Natural killer cell treated with Interleukin-12 subunit alpha and Interleukin-12 subunit beta and Interleukin-15 and Interleukin-18, amount 100 ng/mL, for 72 hours (primary cell): ENCODE results near the gene SLC30A10. TPM values are rescaled to one million over a fixed set of nuclear protein-coding genes. Genes with fewer than 3 reads are reported as not detected.
"Not testable (repeated sequence)": the region's sequence is repeated elsewhere in the genome, so short reads cannot be mapped to it uniquely, and the experiment has no call there.

ENCODE experiments used
- ATAC-seq, 2 donors: fragments of 150-1000 bp; cut with Tn5 transposase in 1 of 2; sonication (Bioruptor Pico), chemical (Tn5 transposase) in 1 of 2; 2 replicates each; pipeline ENCODE4 v1.10.0; 2021
- DNase-seq: peaks from one replicate; pipeline ENCODE4 v3.0.0; 2022; ENCODE audit warnings: low spot score
- H3K27ac Mint-ChIP-seq, 2 donors: 1 replicate in 1 of 2; 2 replicates in 1 of 2; pipeline ENCODE4 v1.8.0; 2022; ENCODE audit warnings: mixed read lengths in 2 of 2, mild to moderate bottlenecking in 1 of 2, moderate library complexity in 1 of 2
- H3K27me3 Mint-ChIP-seq, 2 donors: 1 replicate in 1 of 2; 2 replicates in 1 of 2; pipeline ENCODE4 v1.8.0; 2022; ENCODE audit warnings: mixed read lengths in 2 of 2
- H3K36me3 Mint-ChIP-seq: one replicate; pipeline ENCODE4 v1.8.0; 2022; ENCODE audit warnings: mixed read lengths
- H3K4me1 Mint-ChIP-seq, 2 donors: 1 replicate in 1 of 2; 2 replicates in 1 of 2; pipeline ENCODE4 v1.8.0; 2022; ENCODE audit warnings: low read depth in 2 of 2, mixed read lengths in 2 of 2, mild to moderate bottlenecking in 1 of 2
- H3K4me3 Mint-ChIP-seq: one replicate; pipeline ENCODE4 v1.8.0; 2022; ENCODE audit warnings: mixed read lengths
- H3K9me3 Mint-ChIP-seq: 2 replicates; pipeline ENCODE4 v1.8.0; 2022; ENCODE audit warnings: mixed read lengths
- total RNA-seq, 2 donors: library from RNA; stranded (reverse); gene quantifications; one replicate each; pipeline ENCODE4 v1.2.3, GENCODE V29; 2022

SLC30A10 gene
- total RNA-seq, 2 donors from 2014 or later, result not detected

GRCh38 chr1:219916257-219916656 is 12.1 kb downstream of the SLC30A10 start:
- Mint-ChIP-seq H3K36me3 (no peaks in the 10 kb centered on the region), H3K27me3 (no peaks in the 10 kb centered on the region), H3K4me1 (no peaks in the 10 kb centered on the region), H3K4me3 (no peak overlapping the region), H3K27ac (no peak overlapping the region), H3K9me3 (no peaks in the 10 kb centered on the region)
- ATAC-seq (no peak), DNase-seq (no peak)

DNA sequence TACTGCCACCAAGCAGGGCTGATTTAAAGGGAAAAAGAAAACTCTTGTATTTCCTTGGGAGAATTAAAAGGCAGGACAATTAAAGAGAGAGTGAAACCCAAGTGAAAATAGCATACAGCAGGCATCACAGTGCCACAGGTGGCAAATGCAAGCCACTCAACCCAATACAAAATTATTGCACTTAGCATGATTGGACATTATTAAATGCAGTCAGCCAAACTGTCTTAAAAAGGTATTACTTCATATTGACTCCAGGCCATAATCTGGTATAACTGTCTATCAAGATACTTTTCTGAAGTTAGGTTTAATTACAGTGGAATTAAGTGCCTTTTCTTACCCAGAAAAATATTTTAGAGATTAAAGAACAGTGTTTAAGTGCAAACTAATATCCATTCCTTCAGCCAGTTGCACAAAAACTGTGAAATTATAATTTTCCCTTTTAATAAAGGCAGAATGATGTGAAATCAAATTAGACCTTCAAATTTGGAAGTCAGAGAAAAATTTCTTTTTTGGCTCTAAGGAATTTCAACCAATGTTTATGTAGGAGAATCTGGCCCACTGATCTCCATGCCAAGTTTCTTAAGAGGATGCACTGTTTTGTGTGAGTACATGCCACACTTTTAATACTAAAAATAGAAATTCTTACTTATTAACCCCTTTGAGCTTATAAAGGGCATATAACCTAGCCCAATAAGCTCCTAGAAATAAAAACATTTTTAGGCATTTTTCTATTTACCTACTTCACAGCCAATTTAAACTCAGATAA is 15.2 kb downstream of the SLC30A10 start:
- no peaks in the 10 kb centered on the region for H3K36me3 Mint-ChIP-seq
- no peak overlapping the region for H3K27ac Mint-ChIP-seq
- no peaks in the 10 kb centered on the region for H3K27me3 Mint-ChIP-seq
- H3K9me3 Mint-ChIP-seq, result no peaks in the 10 kb centered on the region
- ATAC-seq (no peak), DNase-seq (no peak)
- no peak overlapping the region for H3K4me3 Mint-ChIP-seq
- H3K4me1 Mint-ChIP-seq, result no peaks in the 10 kb centered on the region

DNA sequence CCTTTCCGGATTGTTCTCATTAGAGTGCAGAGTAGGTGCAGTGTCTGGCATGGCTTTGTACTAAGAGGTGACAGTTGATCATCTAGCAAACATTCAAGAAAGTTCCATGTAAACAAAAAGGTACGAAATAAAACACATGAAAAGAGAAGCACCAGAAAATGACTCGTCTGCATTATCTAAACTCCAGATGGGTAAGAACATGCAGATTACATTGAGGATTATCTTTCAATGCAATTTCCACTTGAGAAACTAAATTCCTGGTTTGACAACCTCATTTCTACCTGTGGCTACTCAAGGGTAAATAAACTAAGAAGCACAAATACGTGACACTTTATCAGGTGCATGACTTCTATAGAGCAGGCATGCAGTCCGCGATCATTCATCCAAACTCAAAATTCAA is 17.6 kb downstream of the SLC30A10 start:
- no peaks in the 10 kb centered on the region for H3K36me3 Mint-ChIP-seq
- no peak for DNase-seq
- H3K9me3 Mint-ChIP-seq, result no peaks in the 10 kb centered on the region
- no peak overlapping the region for H3K4me3 Mint-ChIP-seq
- ATAC-seq, result no peak
- peaks cover 0 to 3% of the 10 kb centered on the region in 2 donors for H3K27me3 Mint-ChIP-seq
- H3K4me1 Mint-ChIP-seq, result peaks cover 8 to 11% of the 10 kb centered on the region in 2 donors
- H3K27ac Mint-ChIP-seq, result no peak overlapping the region

GRCh38 chr1:219909476-219909875 is 18.9 kb downstream of the SLC30A10 start:
- peaks cover 8 to 11% of the 10 kb centered on the region in 2 donors for H3K4me1 Mint-ChIP-seq
- DNase-seq (no peak), ATAC-seq (no peak)
- no peaks in the 10 kb centered on the region for H3K36me3 Mint-ChIP-seq
- no peak overlapping the region for H3K27ac Mint-ChIP-seq
- no peaks in the 10 kb centered on the region for H3K9me3 Mint-ChIP-seq
- no peak overlapping the region for H3K4me3 Mint-ChIP-seq
- peaks cover 0 to 3% of the 10 kb centered on the region in 2 donors for H3K27me3 Mint-ChIP-seq

DNA sequence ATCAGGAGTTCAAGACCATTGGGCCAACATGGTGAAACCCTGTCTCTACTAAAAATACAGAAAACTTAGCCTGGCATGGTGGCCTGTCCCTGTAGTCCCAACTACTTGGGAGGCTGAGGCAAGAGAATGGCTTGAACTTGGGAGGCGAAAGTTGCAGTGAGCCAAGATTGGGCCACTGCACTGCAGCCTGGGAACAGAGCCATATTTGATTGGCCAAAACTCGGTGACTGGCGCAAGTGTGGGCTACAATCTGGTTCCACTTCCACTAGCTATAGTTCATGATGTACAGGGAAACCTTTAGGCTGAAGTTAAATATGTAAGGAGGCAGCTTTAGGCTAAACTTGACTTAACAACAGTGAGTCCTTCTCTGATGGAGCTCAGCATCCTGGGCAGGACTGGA is 20.2 kb downstream of the SLC30A10 start:
- no peak for DNase-seq
- Mint-ChIP-seq H3K4me3 (no peak overlapping the region), H3K27ac (no peak overlapping the region), H3K36me3 (no peaks in the 10 kb centered on the region), H3K9me3 (no peaks in the 10 kb centered on the region), H3K27me3 (peaks cover 0 to 4% of the 10 kb centered on the region in 2 donors), H3K4me1 (peaks cover 8 to 11% of the 10 kb centered on the region in 2 donors)
- ATAC-seq, result no peak

DNA sequence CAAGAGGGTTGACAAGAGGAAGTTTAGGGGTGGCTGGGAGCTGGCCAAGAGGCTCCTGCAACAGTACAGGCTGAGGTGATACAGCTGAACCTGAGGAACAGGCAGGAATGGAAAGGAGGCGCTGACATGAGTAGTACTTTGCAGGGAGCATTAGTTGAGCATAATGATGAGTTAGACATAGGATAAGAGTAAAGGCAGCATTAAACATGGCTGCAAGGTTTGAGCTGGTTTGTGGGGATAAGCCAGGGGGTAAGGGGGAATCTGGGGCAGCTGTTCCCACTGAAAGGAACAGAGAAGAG is 20.6 kb downstream of the SLC30A10 start:
- Mint-ChIP-seq H3K4me1 (peaks cover 8 to 11% of the 10 kb centered on the region in 2 donors), H3K9me3 (no peaks in the 10 kb centered on the region), H3K27ac (no peak overlapping the region), H3K4me3 (no peak overlapping the region), H3K36me3 (no peaks in the 10 kb centered on the region), H3K27me3 (peaks cover 0 to 5% of the 10 kb centered on the region in 2 donors)
- ATAC-seq, result no peak
- no peak for DNase-seq

- Mint-ChIP-seq H3K27me3 (peaks cover 0 to 5% of the 10 kb centered on the region in 2 donors), H3K36me3 (no peaks in the 10 kb centered on the region), H3K4me3 (peak overlapping the region; percentile 13), H3K9me3 (no peaks in the 10 kb centered on the region), H3K4me1 (peaks cover 8 to 11% of the 10 kb centered on the region in 2 donors), H3K27ac (no peak overlapping the region)
- DNase-seq, result no peak
- no peak for ATAC-seq
Observed at GRCh38 chr1:219906924-219907771, 21.2 kb downstream of the SLC30A10 start.

- H3K27ac Mint-ChIP-seq, H3K9me3 Mint-ChIP-seq, DNase-seq, H3K36me3 Mint-ChIP-seq, ATAC-seq, H3K27me3 Mint-ChIP-seq, H3K4me3 Mint-ChIP-seq: not testable (repeated sequence)
- H3K4me1 Mint-ChIP-seq, result peaks cover 8 to 11% of the 10 kb centered on the region in 2 donors
Observed at GRCh38 chr1:219906565-219906923, 21.8 kb downstream of the SLC30A10 start.

DNA sequence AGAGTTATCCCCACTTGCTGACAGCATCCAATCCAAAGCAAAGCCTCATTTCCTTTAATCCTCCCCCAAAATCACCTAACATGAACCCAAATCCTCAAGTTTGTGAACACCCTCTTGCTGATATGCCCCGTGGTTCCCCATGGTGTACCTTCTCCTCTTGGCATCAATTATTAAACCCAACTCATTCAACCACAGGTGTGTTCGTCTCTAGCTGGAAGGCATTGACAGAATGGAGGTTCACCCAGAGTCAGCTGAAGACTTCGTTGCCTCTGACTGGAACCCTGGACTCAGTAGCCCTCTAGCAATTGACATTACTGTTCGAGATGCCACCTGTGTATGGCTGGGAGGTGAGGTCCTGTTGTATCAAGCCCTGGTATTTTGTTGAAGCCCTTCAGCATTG is 22.8 kb downstream of the SLC30A10 start:
- no peak overlapping the region for H3K4me3 Mint-ChIP-seq
- ATAC-seq (no peak), DNase-seq (no peak)
- no peaks in the 10 kb centered on the region for H3K9me3 Mint-ChIP-seq
- H3K27ac Mint-ChIP-seq, result no peak overlapping the region
- peaks cover 0 to 5% of the 10 kb centered on the region in 2 donors for H3K27me3 Mint-ChIP-seq
- H3K36me3 Mint-ChIP-seq, result no peaks in the 10 kb centered on the region
- H3K4me1 Mint-ChIP-seq, result peaks cover 8 to 11% of the 10 kb centered on the region in 2 donors

DNA sequence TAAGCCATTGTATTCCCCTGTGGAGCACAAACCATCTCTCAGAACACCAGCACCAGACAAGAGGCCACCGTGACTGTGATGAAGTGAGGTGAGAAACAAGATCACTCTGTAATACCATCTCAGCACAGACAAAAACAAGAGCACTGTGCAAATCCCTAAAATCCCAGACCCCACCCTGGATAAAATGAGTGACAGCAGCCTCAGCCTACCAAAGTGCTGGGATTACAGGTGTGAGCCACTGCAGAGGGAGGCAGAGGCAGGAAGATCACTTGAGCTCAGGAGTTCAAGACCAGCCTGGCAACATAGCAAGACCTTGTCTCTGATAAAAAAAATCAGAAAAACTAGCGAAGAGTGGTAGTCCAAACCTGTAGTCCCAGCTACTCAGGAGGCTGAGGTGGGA is 23.4 kb downstream of the SLC30A10 start:
- Mint-ChIP-seq H3K4me1 (peaks cover 8 to 11% of the 10 kb centered on the region in 2 donors), H3K27ac (no peak overlapping the region), H3K9me3 (no peaks in the 10 kb centered on the region), H3K27me3 (peaks cover 0 to 5% of the 10 kb centered on the region in 2 donors), H3K4me3 (no peak overlapping the region), H3K36me3 (no peaks in the 10 kb centered on the region)
- ATAC-seq (no peak), DNase-seq (no peak)

- Mint-ChIP-seq H3K4me1 (peaks cover 8 to 11% of the 10 kb centered on the region in 2 donors), H3K9me3 (no peaks in the 10 kb centered on the region), H3K36me3 (no peaks in the 10 kb centered on the region), H3K27ac (no peak overlapping the region), H3K27me3 (peaks cover 0 to 5% of the 10 kb centered on the region in 2 donors), H3K4me3 (no peak overlapping the region)
- DNase-seq (no peak), ATAC-seq (no peak)
Observed at GRCh38 chr1:219903353-219903871, 24.9 kb downstream of the SLC30A10 start.

DNA sequence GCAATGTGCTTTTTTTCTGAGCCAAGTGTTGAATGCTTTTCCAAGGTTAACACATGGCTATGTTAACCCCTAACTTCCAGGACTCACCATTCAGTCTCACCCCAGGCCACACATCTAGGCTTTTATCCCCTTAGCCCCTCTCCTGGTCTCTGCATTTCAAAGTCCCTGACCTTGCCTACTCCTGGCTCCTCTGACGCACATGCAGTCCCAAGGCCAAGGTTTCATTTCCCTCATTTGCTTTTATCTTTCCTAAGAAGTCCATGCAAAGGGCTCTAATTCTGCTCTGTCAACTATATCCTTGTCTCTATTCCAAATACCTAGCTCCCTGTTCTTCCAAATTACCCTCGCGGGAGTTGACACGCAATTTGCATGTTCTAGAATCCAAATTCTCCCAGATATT is 25.4 kb downstream of the SLC30A10 start:
- ATAC-seq, result no peak
- H3K36me3 Mint-ChIP-seq, result no peaks in the 10 kb centered on the region

GRCh38 chr1:219900882-219901281 is 27.5 kb downstream of the SLC30A10 start:
- Mint-ChIP-seq H3K9me3 (no peaks in the 10 kb centered on the region), H3K27ac (no peak overlapping the region), H3K4me1 (no peaks in the 10 kb centered on the region), H3K4me3 (no peak overlapping the region), H3K36me3 (no peaks in the 10 kb centered on the region), H3K27me3 (peaks cover 0 to 2% of the 10 kb centered on the region in 2 donors)
- ATAC-seq, result no peak
- DNase-seq, result no peak

More for the DNA sequence above, 25.4 kb downstream of the SLC30A10 start:
- Mint-ChIP-seq H3K4me1 (peaks cover 8 to 11% of the 10 kb centered on the region in 2 donors), H3K4me3 (no peak overlapping the region), H3K27me3 (peaks cover 0 to 5% of the 10 kb centered on the region in 2 donors), H3K9me3 (no peaks in the 10 kb centered on the region), H3K27ac (no peak overlapping the region)
- no peak for DNase-seq

DNA sequence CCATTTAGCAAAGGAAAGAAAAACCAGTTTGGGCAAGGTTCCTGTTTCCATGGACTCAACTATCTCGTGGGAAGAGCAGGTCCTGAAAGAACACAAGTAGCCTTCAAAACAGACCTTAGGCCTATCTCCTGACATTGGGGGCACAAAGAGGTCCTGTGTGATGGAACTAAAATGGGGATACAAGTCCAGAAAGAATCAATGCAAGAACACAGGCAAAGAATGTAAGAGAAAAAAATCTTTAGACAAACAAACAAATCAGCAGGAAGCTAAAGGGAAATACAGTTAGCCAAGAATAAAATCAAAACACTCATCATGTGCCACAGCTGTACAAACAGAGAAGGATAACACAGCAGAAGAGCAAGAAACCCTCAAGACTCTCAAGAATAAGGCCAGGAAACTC is 28.2 kb downstream of the SLC30A10 start:
- no peak overlapping the region for H3K4me3 Mint-ChIP-seq
- H3K27ac Mint-ChIP-seq, result no peak overlapping the region
- DNase-seq (no peak), ATAC-seq (no peak)
- H3K36me3 Mint-ChIP-seq, result no peaks in the 10 kb centered on the region
- H3K9me3 Mint-ChIP-seq, result no peaks in the 10 kb centered on the region
- no peaks in the 10 kb centered on the region for H3K4me1 Mint-ChIP-seq
- peaks cover 0 to 2% of the 10 kb centered on the region in 2 donors for H3K27me3 Mint-ChIP-seq
